H1 (cell line): Measurements from ENCODE around the gene COL26A1. TPM values are rescaled to one million over a fixed set of nuclear protein-coding genes. Genes with fewer than 3 reads are reported as not detected.

Experiments used
- CTCF ChIA-PET: fragments of 300-600 bp; sonication (Branson Sonifier 250); formaldehyde crosslinking; loops from one replicate; lab custom pipeline; 2021; ENCODE audit not compliant: partially characterized antibody; lab: Charles Lee
- POLR2A ChIA-PET: fragments of 300-600 bp; sonication (Branson Sonifier 250); formaldehyde crosslinking; loops from one replicate; lab custom pipeline; 2021; ENCODE audit warnings: inconsistent platforms; ENCODE audit not compliant: partially characterized antibody; lab: Charles Lee
- DNase-seq, 2 experiments: peaks; one replicate each; pipeline versions ENCODE4 v3.0.0 to v3.0.0-alpha.2; 2010 to 2022; ENCODE audit warnings: low spot score in 2 of 2, low read depth in 1 of 2, mixed read lengths in 1 of 2
- FAIRE-seq: peaks from 2 replicates; lab custom pipeline; 2011; peaks lifted over from hg19 to GRCh38; lab: Jason Lieb, UNC
- H2AFZ ChIP-seq: 2 replicates; pipeline ENCODE4 v1.8.1; 2012; ENCODE audit warnings: low read length, inconsistent platforms
- H2AK5ac ChIP-seq: 2 replicates; pipeline ENCODE4 v1.6.1; 2013; ENCODE audit warnings: low read depth, low read length
- H2BK120ac ChIP-seq: replicated peaks from 2 replicates; pipeline ENCODE3; 2013; ENCODE audit warnings: low read depth, low read length, inconsistent platforms
- H2BK12ac ChIP-seq: 2 replicates; pipeline ENCODE4 v1.6.1; 2013; ENCODE audit warnings: low read depth, low read length
- H2BK15ac ChIP-seq: 2 replicates; pipeline ENCODE4 v1.6.1; 2013; ENCODE audit warnings: low read length
- H2BK20ac ChIP-seq: 2 replicates; pipeline ENCODE4 v1.6.1; 2013; ENCODE audit warnings: low read length
- H2BK5ac ChIP-seq: 2 replicates; pipeline ENCODE4 v1.6.1; 2013; ENCODE audit warnings: low read depth, low read length
- H3K14ac ChIP-seq: 2 replicates; pipeline ENCODE4 v1.6.1; 2013; ENCODE audit warnings: inconsistent platforms; ENCODE audit not compliant: insufficient read length
- H3K18ac ChIP-seq: 2 replicates; pipeline ENCODE4 v1.6.1; 2013; ENCODE audit warnings: low read length; ENCODE audit errors: extremely low read depth
- H3K23ac ChIP-seq: 2 replicates; pipeline ENCODE4 v1.6.1; 2013; ENCODE audit warnings: inconsistent platforms; ENCODE audit not compliant: insufficient read length
- H3K23me2 ChIP-seq: 2 replicates; pipeline ENCODE4 v1.6.1; 2013; ENCODE audit warnings: low read depth, low read length
- H3K27ac ChIP-seq: 2 replicates; pipeline ENCODE4 v1.6.1; 2011; ENCODE audit warnings: low read depth, low read length, inconsistent platforms
- H3K27me3 ChIP-seq, 4 experiments: replicated peaks in 1 of 4; 1 replicate in 1 of 4; 2 replicates in 3 of 4; pipeline versions ENCODE4 v1.6.1 to v1.8.1; 2011 to 2013; ENCODE audit warnings: low read length in 3 of 4, mild to moderate bottlenecking in 3 of 4, inconsistent platforms in 2 of 4, mixed read lengths in 2 of 4, moderate library complexity in 1 of 4; ENCODE audit not compliant: control insufficient read depth in 3 of 4, insufficient read depth in 3 of 4; ENCODE audit errors: extremely low read depth in 1 of 4
- H3K36me3 ChIP-seq, 4 experiments: 2 replicates each; pipeline versions ENCODE4 v1.6.1 to v1.8.1; 2011 to 2013; ENCODE audit warnings: mild to moderate bottlenecking in 4 of 4, low read length in 3 of 4, moderate library complexity in 2 of 4, control low read depth in 1 of 4, inconsistent platforms in 1 of 4; ENCODE audit not compliant: insufficient read depth in 4 of 4, control insufficient read depth in 2 of 4
- H3K4ac ChIP-seq: replicated peaks from 2 replicates; pipeline ENCODE3; 2013; ENCODE audit warnings: low read length, low read depth, mixed read lengths, inconsistent platforms; ENCODE audit not compliant: insufficient read length
- H3K4me1 ChIP-seq, 4 experiments: replicated peaks in 1 of 4; 1 replicate in 1 of 4; 2 replicates in 3 of 4; pipeline versions ENCODE4 v1.6.1 to v1.8.1; 2011 to 2013; ENCODE audit warnings: low read length in 3 of 4, inconsistent platforms in 2 of 4, mixed read lengths in 1 of 4; ENCODE audit not compliant: insufficient read depth in 4 of 4, control insufficient read depth in 3 of 4
- H3K4me2 ChIP-seq, 2 experiments: 2 replicates each; pipeline versions ENCODE4 v1.6.1 to v1.8.1; 2011 to 2013; ENCODE audit warnings: low read depth in 2 of 2, low read length in 2 of 2, control low read depth in 1 of 2, inconsistent platforms in 1 of 2, mild to moderate bottlenecking in 1 of 2; ENCODE audit not compliant: insufficient read depth in 1 of 2
- H3K4me3 ChIP-seq, 4 experiments: fragments of 200-600, 300-600 bp in 1 of 4; sonication (generic), shearing (Covaris generic), sonication (Bioruptor Twin) in 1 of 4; 2 replicates each; pipeline versions ENCODE4 v1.5.1 to v1.8.1; 2011 to 2016; ENCODE audit warnings: low read length in 4 of 4, low read depth in 3 of 4, control low read depth in 2 of 4, inconsistent platforms in 2 of 4, mild to moderate bottlenecking in 2 of 4, mixed read lengths in 1 of 4, moderate library complexity in 1 of 4; ENCODE audit not compliant: insufficient read depth in 2 of 4; ENCODE audit errors: extremely low read depth in 1 of 4
- H3K56ac ChIP-seq: replicated peaks from 2 replicates; pipeline ENCODE3; 2013; ENCODE audit warnings: low read depth, mild to moderate bottlenecking, mixed read lengths, low read length, inconsistent platforms; ENCODE audit not compliant: insufficient read length
- H3K79me1 ChIP-seq: 2 replicates; pipeline ENCODE4 v1.6.1; 2013; ENCODE audit warnings: low read depth, low read length, control low read depth
- H3K79me2 ChIP-seq, 2 experiments: 2 replicates each; pipeline versions ENCODE4 v1.6.1 to v1.8.1; 2012 to 2013; ENCODE audit warnings: low read length in 2 of 2, mild to moderate bottlenecking in 2 of 2, inconsistent platforms in 1 of 2; ENCODE audit not compliant: insufficient read depth in 2 of 2, control insufficient read depth in 1 of 2
- H3K9ac ChIP-seq, 4 experiments: replicated peaks in 1 of 4; 1 replicate in 1 of 4; 2 replicates in 3 of 4; pipeline versions ENCODE4 v1.6.1 to v1.8.1; 2011 to 2013; ENCODE audit warnings: low read depth in 3 of 4, low read length in 3 of 4, control low read depth in 2 of 4, mild to moderate bottlenecking in 2 of 4, moderate library complexity in 2 of 4, inconsistent platforms in 1 of 4; ENCODE audit errors: extremely low read depth in 1 of 4
- H3K9me3 ChIP-seq, 2 experiments: 2 replicates each; pipeline versions ENCODE4 v1.6.1 to v1.8.1; 2012 to 2013; ENCODE audit warnings: mild to moderate bottlenecking in 2 of 2, moderate library complexity in 2 of 2, control low read depth in 1 of 2, inconsistent platforms in 1 of 2, low read depth in 1 of 2, low read length in 1 of 2, mixed read lengths in 1 of 2; ENCODE audit not compliant: insufficient read depth in 2 of 2
- H4K20me1 ChIP-seq, 2 experiments: replicated peaks in 1 of 2; 2 replicates each; pipeline versions ENCODE3 to v1.8.1; 2011 to 2013; ENCODE audit warnings: inconsistent platforms in 2 of 2, low read length in 2 of 2, mild to moderate bottlenecking in 1 of 2; ENCODE audit not compliant: insufficient read depth in 2 of 2, control insufficient read depth in 1 of 2
- H4K5ac ChIP-seq: 2 replicates; pipeline ENCODE4 v1.6.1; 2013; ENCODE audit warnings: low read length, low read depth, mixed read lengths, inconsistent platforms; ENCODE audit not compliant: insufficient read length
- H4K8ac ChIP-seq: 2 replicates; pipeline ENCODE4 v1.8.0; 2013; ENCODE audit warnings: mild to moderate bottlenecking, moderate library complexity, low read length, inconsistent platforms; ENCODE audit not compliant: insufficient read depth; ENCODE audit errors: extremely low read depth
- H4K91ac ChIP-seq: replicated peaks from 2 replicates; pipeline ENCODE3; 2013; ENCODE audit warnings: low read length, mixed read lengths, inconsistent platforms; ENCODE audit not compliant: insufficient read length
- BRCA1 ChIP-seq: IDR thresholded peaks from 2 replicates; pipeline ENCODE4 v1.6.1; 2012; ENCODE audit warnings: low read depth, low read length, improper control_type of control experiment
- CBX8 ChIP-seq: fragments of 300-800, 300-1000 bp; sonication (generic); IDR thresholded peaks from 2 replicates; pipeline ENCODE4 v1.7.1; 2016; ENCODE audit warnings: low read depth, low read length, borderline replicate concordance
- GABPA ChIP-seq: IDR thresholded peaks from 2 replicates; pipeline ENCODE4 v1.6.1; 2011; ENCODE audit warnings: mild to moderate bottlenecking, low read length, moderate library complexity, borderline replicate concordance; ENCODE audit not compliant: insufficient read depth
- POU5F1 ChIP-seq: IDR thresholded peaks from 2 replicates; pipeline ENCODE4 v1.6.1; 2011; ENCODE audit warnings: low read depth, mild to moderate bottlenecking, low read length, moderate library complexity
- RBBP5 ChIP-seq: IDR thresholded peaks from 2 replicates; pipeline ENCODE4 v1.7.1; 2012; ENCODE audit warnings: low read depth, mild to moderate bottlenecking, inconsistent platforms, low read length, moderate library complexity, borderline replicate concordance
- SIX5 ChIP-seq: IDR thresholded peaks from 2 replicates; pipeline ENCODE4 v1.6.1; 2011; ENCODE audit warnings: mild to moderate bottlenecking, low read depth, low read length
- ZNF274 ChIP-seq: IDR thresholded peaks from 2 replicates; pipeline ENCODE4 v1.7.0; 2012; ENCODE audit warnings: low read length, borderline replicate concordance; ENCODE audit errors: extremely low read depth
- WGBS, 2 experiments: shearing (Covaris generic) in 1 of 2; methylation state at CpG; one replicate each; pipeline versions ENCODE4 v1.1.6 to v1.1.7; 2013 to 2015; ENCODE audit warnings: low lambda C conversion rate in 2 of 2, mixed read lengths in 2 of 2, inconsistent platforms in 1 of 2, low coverage in 1 of 2, missing lambda C conversion rate in 1 of 2; ENCODE audit not compliant: insufficient replicate concordance in 2 of 2, insufficient coverage in 1 of 2, insufficient read length in 1 of 2; ENCODE audit errors: extremely low coverage in 1 of 2, missing lambda C conversion rate in 1 of 2; 5-methylcytosine and 5-hydroxymethylcytosine counted together
- polyA plus RNA-seq, 7 experiments: library from polyadenylated mRNA; depleted of rRNA in 3 of 7; stranded (reverse) in 5 of 7; unstranded in 2 of 7; fragments of >200 nt in 5 of 7; fragments of 200-250 nt in 2 of 7; gene quantifications; 1 replicate in 5 of 7; 2 replicates in 1 of 7; 4 replicates in 1 of 7; pipeline versions ENCODE4 v1.2.1 to v1.2.3, GENCODE V29; 2011 to 2013; ENCODE audit warnings: missing spikeins in 2 of 7, mixed read lengths in 2 of 7
- total RNA-seq: library from RNA; stranded (reverse); fragmentation: NEBNext Ultra II Directional; extraction: Animal tissue kit (Norgen Biotek cat#: 25700); gene quantifications from 2 replicates; pipeline ENCODE4 v1.2.1, GENCODE V29; 2021
- TF ChIP-seq, protein P1 (sequence below): IDR thresholded peaks from 2 replicates; pipeline ENCODE4 v1.6.1; 2012; ENCODE audit warnings: low read length, inconsistent platforms

Gene COL26A1
- total and polyA plus RNA-seq, 2 of the 8 experiments (the other 6 are each of a cell fraction or from before 2014, with no cell fraction given), result 51.1 to 68.8 TPM

DNA sequence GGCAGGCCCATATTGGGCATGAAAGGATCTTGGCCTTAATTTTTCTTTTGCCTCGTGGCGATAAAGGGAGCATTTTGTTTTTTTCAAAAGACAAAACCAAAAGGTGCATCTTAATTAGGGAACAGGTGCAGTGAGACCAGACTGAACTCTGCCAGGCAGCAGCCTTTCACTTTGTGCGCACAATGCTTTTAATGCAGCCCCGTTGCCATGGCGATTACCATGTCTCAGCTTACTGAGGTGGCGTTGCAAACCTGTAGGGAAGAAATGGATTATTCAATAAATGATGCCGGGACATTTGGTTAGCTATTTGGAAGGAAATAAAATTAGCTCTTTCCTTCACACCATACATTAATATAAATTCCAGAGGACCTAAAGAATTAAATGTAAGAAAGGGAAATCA is 204.6 kb downstream of the COL26A1 start:
- H2BK20ac ChIP-seq, result no peak overlapping the region
- 81% methylated on average over 7 of the region's 7 CpGs; no CpG with 5 or more reads in 1 of the 2 experiments for WGBS, 2 experiments
- ChIA-PET CTCF (interaction anchor here (2.0 kb wide), 1 partner anchor 24 kb away, joined by 7 read pairs; no protein-coding TSS in a partner anchor), POLR2A (interaction anchor here (1.2 to 2.1 kb wide), 2 partner anchors 8 to 19 kb away, joined by 3 to 11 read pairs; no protein-coding TSS in a partner anchor)
- H2BK120ac ChIP-seq, result no peak overlapping the region
- no peak overlapping the region for H4K5ac ChIP-seq
- no peaks in the 10 kb centered on the region for H3K79me1 ChIP-seq
- H3K23ac ChIP-seq, result no peak overlapping the region
- no peak overlapping the region for H3K56ac ChIP-seq
- H3K4me2 ChIP-seq, result no peak overlapping the region
- no peak for TF ChIP-seq BRCA1
- TF ChIP-seq GABPA, result no peak
- no peak for TF ChIP-seq RBBP5
- TF ChIP-seq, protein P1, sequence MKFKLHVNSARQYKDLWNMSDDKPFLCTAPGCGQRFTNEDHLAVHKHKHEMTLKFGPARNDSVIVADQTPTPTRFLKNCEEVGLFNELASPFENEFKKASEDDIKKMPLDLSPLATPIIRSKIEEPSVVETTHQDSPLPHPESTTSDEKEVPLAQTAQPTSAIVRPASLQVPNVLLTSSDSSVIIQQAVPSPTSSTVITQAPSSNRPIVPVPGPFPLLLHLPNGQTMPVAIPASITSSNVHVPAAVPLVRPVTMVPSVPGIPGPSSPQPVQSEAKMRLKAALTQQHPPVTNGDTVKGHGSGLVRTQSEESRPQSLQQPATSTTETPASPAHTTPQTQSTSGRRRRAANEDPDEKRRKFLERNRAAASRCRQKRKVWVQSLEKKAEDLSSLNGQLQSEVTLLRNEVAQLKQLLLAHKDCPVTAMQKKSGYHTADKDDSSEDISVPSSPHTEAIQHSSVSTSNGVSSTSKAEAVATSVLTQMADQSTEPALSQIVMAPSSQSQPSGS, result no peak
- no peak for TF ChIP-seq ZNF274
- no peak for TF ChIP-seq SIX5
- no peak for TF ChIP-seq POU5F1
- TF ChIP-seq CBX8, result no peak
- H3K9me3 ChIP-seq, result 0 out of 4 replicates have a peak, but pooled peaks cover 0 to 4% of the 10 kb centered on the region in 2 experiments
- no peak overlapping the region for H4K8ac ChIP-seq
- H3K79me2 ChIP-seq, result no peaks in the 10 kb centered on the region
- peaks cover 0 to 2% of the 10 kb centered on the region in 2 experiments for H4K20me1 ChIP-seq
- H2AFZ ChIP-seq, result no peak overlapping the region
- H3K14ac ChIP-seq, result no peak overlapping the region
- no peak overlapping the region for H2BK5ac ChIP-seq
- peaks cover 2% of the 10 kb centered on the region; the same call in 1 of the 2 replicates for H3K23me2 ChIP-seq
- DNase-seq (no peak), FAIRE-seq (no peak)
- no peak overlapping the region for H4K91ac ChIP-seq
- no peaks in the 10 kb centered on the region for H3K36me3 ChIP-seq
- H2BK15ac ChIP-seq, result no peak overlapping the region
- peaks cover 0 to 15% (median 7%) of the 10 kb centered on the region in 4 experiments; a peak in 6 of 7 replicates for H3K4me1 ChIP-seq
- no peak overlapping the region for H3K9ac ChIP-seq
- H3K27me3 ChIP-seq, result no peaks in the 10 kb centered on the region
- H3K4ac ChIP-seq, result no peak overlapping the region
- no peak overlapping the region for H2BK12ac ChIP-seq
- H3K27ac ChIP-seq, result no peak overlapping the region
- H3K18ac ChIP-seq, result no peak overlapping the region
- no peak overlapping the region for H3K4me3 ChIP-seq
- no peak overlapping the region for H2AK5ac ChIP-seq
